H1 (cell line): ENCODE data around the gene PRR4. TPM values are rescaled to one million over a fixed set of nuclear protein-coding genes. Genes with fewer than 3 reads are reported as not detected.

Source experiments
- HDAC6 ChIP-seq: IDR thresholded peaks from one replicate; pipeline ENCODE4 v1.7.1; 2012; ENCODE audit warnings: low read depth, mild to moderate bottlenecking, inconsistent platforms, low read length, moderate library complexity
- polyA plus RNA-seq, 7 experiments: library from polyadenylated mRNA; depleted of rRNA in 3 of 7; stranded (reverse) in 5 of 7; unstranded in 2 of 7; fragments of >200 nt in 5 of 7; fragments of 200-250 nt in 2 of 7; gene quantifications; 1 replicate in 5 of 7; 2 replicates in 1 of 7; 4 replicates in 1 of 7; pipeline versions ENCODE4 v1.2.1 to v1.2.3, GENCODE V29; 2011 to 2013; ENCODE audit warnings: missing spikeins in 2 of 7, mixed read lengths in 2 of 7
- total RNA-seq: library from RNA; stranded (reverse); fragmentation: NEBNext Ultra II Directional; extraction: Animal tissue kit (Norgen Biotek cat#: 25700); gene quantifications from 2 replicates; pipeline ENCODE4 v1.2.1, GENCODE V29; 2021

The PRR4 gene
- total and polyA plus RNA-seq, 2 of the 8 experiments (the other 6 are each of a cell fraction or from before 2014, with no cell fraction given), result 11.2 TPM; not detected in 1

DNA sequence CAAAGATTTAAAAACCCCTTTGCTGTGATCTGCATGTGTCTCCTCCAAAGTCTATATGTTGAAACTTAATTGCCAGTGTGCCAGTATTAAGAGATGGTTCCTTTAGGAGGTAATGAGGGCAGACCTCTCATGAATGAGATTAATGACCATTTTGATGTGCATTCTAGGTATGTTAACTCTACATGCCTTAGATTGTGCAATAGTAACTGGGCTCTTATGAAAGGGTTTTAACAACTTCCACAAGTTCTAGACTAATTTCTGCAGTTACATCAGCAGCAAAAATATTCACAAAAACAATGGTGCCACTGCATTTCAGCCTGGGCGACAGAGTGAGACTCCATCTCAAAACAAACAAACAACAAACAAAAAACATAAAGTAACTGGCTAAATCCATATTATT lies 19.3 kb downstream of the PRR4 start (continued):
- no peak for TF ChIP-seq HDAC6
